Heart right ventricle (tissue), 16 donors: ENCODE data around the gene OR2A2. TPM values are rescaled to one million over a fixed set of nuclear protein-coding genes. Genes with fewer than 3 reads are reported as not detected.

Experiments
- ATAC-seq, 8 donors: fragments of 200-7000 bp; cut with Tn5 transposase; one replicate each; pipeline ENCODE4 v1.9.1; 2020; ENCODE audit warnings: mild to moderate bottlenecking in 8 of 8, moderate library complexity in 8 of 8, moderate number of reproducible peaks in 1 of 8
- DNase-seq, 2 donors: peaks; one replicate each; pipeline ENCODE4 v3.0.0-alpha.2; 2020
- H3K27ac ChIP-seq, 10 donors: fragments of 200-600 bp; sonication (generic) in 2 of 10; one replicate each; pipeline versions ENCODE4 v1.5.0 to v1.8.0; 2020 to 2022; ENCODE audit warnings: mild to moderate bottlenecking in 3 of 10
- H3K27me3 ChIP-seq, 7 donors: fragments of 200-600 bp; one replicate each; pipeline ENCODE4 v1.8.0; 2021 to 2022; ENCODE audit warnings: mild to moderate bottlenecking in 2 of 7
- H3K36me3 ChIP-seq, 9 donors: fragments of 200-600 bp; sonication (generic) in 1 of 9; one replicate each; pipeline versions ENCODE4 v1.5.0 to v1.8.0; 2020 to 2022; ENCODE audit warnings: mild to moderate bottlenecking in 2 of 9
- H3K4me1 ChIP-seq, 9 donors: fragments of 200-600 bp; sonication (generic) in 1 of 9; one replicate each; pipeline versions ENCODE4 v1.5.0 to v1.8.0; 2020 to 2022; ENCODE audit warnings: mild to moderate bottlenecking in 4 of 9
- H3K4me3 ChIP-seq, 10 donors: fragments of 200-600 bp; sonication (generic) in 2 of 10; one replicate each; pipeline versions ENCODE4 v1.5.0 to v1.8.0; 2020 to 2022; ENCODE audit warnings: mild to moderate bottlenecking in 7 of 10, moderate library complexity in 2 of 10
- H3K9me3 ChIP-seq, 11 donors: fragments of 200-600 bp in 10 of 11; sonication (generic) in 2 of 11; one replicate each; pipeline versions ENCODE4 v1.5.0 to v1.8.0; 2013 to 2022; ENCODE audit warnings: mild to moderate bottlenecking in 2 of 11, control low read depth in 1 of 11, moderate library complexity in 1 of 11
- WGBS, 2 donors: extraction: QIAGEN DNeasy Blood & Tissue Kit; methylation state at CpG; one replicate each; pipeline ENCODE4 v1.1.7; 2013; ENCODE audit warnings: inconsistent platforms in 1 of 2; 5-methylcytosine and 5-hydroxymethylcytosine counted together
- intact Hi-C, 10 donors: fragments of 100-400 bp; cut with DNase I; formaldehyde crosslinking; loops; one replicate each; pipeline versions ENCODE4 v1.11.1 to v1.14.2; 2022
- long read RNA-seq, 3 donors: library from polyadenylated mRNA; unstranded; transcript quantifications; one replicate each; pipeline ENCODE4 v2.0.0, GENCODE V29; 2020 to 2021
- polyA plus RNA-seq, 2 donors: library from polyadenylated mRNA; stranded (reverse); fragments of 200-250 nt; gene quantifications; one replicate each; pipeline ENCODE4 v1.2.3, GENCODE V29; 2013
- total RNA-seq, 10 donors: library from RNA; stranded (reverse); fragmentation: NEBNext Ultra II Directional in 3 of 10; extraction: Animal tissue kit (Norgen Biotek cat#: 25700) in 3 of 10; gene quantifications; one replicate each; pipeline versions ENCODE4 v1.2.1 to v1.2.4, GENCODE V29; 2021 to 2023
- TF ChIP-seq, protein P1 (sequence below), 9 donors: fragments of 200-600 bp; sonication (generic) in 2 of 9; IDR thresholded peaks; one replicate each; pipeline versions ENCODE4 v1.5.0 to v1.8.0; 2021 to 2022; ENCODE audit warnings: antibody characterized with exemption in 9 of 9, mild to moderate bottlenecking in 5 of 9, moderate library complexity in 1 of 9
- donor health status: Arrhythmogenic right ventricular cardiomyopathy.
- donor health status: ischemic (EF 13 %, LVEDD 7.1; RV severe dilation, severe dysfunction).
- donor health status: healthy with polysubstance abuse.
- donor health status: DM: no; HTN: yes; CAD: no.
- donor health status: DM: no; HTN: no; CAD: no.
- donor health status: ischemic (EF 25% LVEDD 6.9; RV normal size, moderate dysfunction).
- donor health status: ischemic (EF 25% LVEDD 5.7; RV mildly dilated, moderate dysfunction).
- donor health status: healthy.
- donor health status: DM: yes; HTN: yes; CAD: no.
- donor health status: Ischemic cardiomyopathy.
- donor health status: ischemic (EF 35%, LVEDD 5.7; RV mildly dilated, moderate dysfunction).
- donor health status: nonischemic (EF 11% LVEDD 7.7; RV severe dilation, severe dysfunction).
- donor health status: DM: yes; HTN: yes; CAD: no.
- donor health status: PGD.
- donor health status: ischemic (EF 29% LVEDD 5.4; RV normal size, mild dysfunction).
- donor health status: nonischemic (EF 23%, LVEDD 6.1; RV moderate dilation, normal function).

Gene OR2A2, protein sequence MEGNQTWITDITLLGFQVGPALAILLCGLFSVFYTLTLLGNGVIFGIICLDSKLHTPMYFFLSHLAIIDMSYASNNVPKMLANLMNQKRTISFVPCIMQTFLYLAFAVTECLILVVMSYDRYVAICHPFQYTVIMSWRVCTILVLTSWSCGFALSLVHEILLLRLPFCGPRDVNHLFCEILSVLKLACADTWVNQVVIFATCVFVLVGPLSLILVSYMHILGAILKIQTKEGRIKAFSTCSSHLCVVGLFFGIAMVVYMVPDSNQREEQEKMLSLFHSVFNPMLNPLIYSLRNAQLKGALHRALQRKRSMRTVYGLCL
- total RNA-seq (not detected), polyA plus RNA-seq (not detected)
- long read RNA-seq, donor 1: 0 reads
- long read RNA-seq, donor 2: 0 reads
- long read RNA-seq, donor 3: 0 reads

DNA sequence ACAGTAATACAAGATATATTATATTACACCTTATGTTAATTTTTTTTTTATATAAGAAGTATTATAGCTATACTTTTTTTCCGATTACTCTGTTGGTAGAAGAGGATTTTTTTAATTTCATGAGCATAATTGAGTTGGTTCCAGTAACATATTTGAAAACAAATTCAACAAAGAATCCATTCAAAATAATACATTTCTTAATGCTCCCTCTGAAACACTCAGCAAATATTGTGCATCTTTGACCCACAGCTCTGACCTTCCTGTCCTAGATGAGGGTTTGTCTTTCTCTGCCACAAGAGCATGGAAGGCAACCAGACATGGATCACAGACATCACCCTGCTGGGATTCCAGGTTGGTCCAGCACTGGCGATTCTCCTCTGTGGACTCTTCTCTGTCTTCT lies at the start of gene OR2A2:
OR2A2 (plus strand) TSS at position 301 of the 400 bp plus-strand sequence; CDS start at position 301, 0 bp downstream.
- no peaks in the 10 kb centered on the region for H3K9me3 ChIP-seq
- WGBS, 2 donors: 85 to 95% methylated on average over 2 of the region's 2 CpGs
- ATAC-seq: no peak
- intact Hi-C loops: loop anchor here in 1 of 10 donors (10.0 kb wide), 1 partner anchor 74 kb away; no protein-coding TSS in a partner anchor
- H3K27ac ChIP-seq: no peak within 1 kb of the TSS
- no peak within 1 kb of the TSS for H3K4me3 ChIP-seq
- no peaks in the 10 kb centered on the region for H3K36me3 ChIP-seq
- TF ChIP-seq, protein P1, sequence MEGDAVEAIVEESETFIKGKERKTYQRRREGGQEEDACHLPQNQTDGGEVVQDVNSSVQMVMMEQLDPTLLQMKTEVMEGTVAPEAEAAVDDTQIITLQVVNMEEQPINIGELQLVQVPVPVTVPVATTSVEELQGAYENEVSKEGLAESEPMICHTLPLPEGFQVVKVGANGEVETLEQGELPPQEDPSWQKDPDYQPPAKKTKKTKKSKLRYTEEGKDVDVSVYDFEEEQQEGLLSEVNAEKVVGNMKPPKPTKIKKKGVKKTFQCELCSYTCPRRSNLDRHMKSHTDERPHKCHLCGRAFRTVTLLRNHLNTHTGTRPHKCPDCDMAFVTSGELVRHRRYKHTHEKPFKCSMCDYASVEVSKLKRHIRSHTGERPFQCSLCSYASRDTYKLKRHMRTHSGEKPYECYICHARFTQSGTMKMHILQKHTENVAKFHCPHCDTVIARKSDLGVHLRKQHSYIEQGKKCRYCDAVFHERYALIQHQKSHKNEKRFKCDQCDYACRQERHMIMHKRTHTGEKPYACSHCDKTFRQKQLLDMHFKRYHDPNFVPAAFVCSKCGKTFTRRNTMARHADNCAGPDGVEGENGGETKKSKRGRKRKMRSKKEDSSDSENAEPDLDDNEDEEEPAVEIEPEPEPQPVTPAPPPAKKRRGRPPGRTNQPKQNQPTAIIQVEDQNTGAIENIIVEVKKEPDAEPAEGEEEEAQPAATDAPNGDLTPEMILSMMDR (IDR thresholded peaks at IDR 0.05): no peak
- DNase-seq: no peak
- no peaks in the 10 kb centered on the region for H3K4me1 ChIP-seq
- no peaks in the 10 kb centered on the region for H3K27me3 ChIP-seq

DNA sequence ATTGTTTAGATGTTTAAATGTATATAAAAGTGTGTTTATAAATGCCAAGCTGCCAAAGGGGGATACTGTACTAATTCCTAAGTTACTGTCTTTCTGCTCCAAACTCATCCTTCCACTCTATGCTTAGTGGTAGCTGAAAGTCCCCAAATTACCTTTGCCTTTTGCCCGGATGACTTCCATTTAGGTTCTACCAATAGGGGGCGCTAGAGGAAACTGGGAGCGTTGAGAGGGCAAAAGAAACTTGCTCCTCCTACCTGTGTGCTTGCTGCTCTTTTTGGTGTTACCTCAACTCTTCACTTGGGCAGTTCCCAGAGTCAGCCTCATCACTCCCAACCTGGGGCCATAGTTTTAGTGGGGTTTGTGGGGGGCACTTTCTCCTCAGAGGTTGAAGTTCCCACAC lies 45.7 kb upstream of the OR2A2 start:
- Histone ChIP-seq H3K27me3 (no peaks in the 10 kb centered on the region), H3K4me1 (no peaks in the 10 kb centered on the region), H3K9me3 (peaks cover 0 to 20% (median 0%) of the 10 kb centered on the region in 11 donors), H3K4me3 (no peak overlapping the region), H3K27ac (no peak overlapping the region), H3K36me3 (no peaks in the 10 kb centered on the region)
- no peak for DNase-seq
- TF ChIP-seq, protein P1 (IDR thresholded peaks at IDR 0.05): peak in 1 of 9 donors; percentile 14
- 42 to 54% methylated on average over 3 of the region's 3 CpGs for WGBS, 2 donors
- no peak for ATAC-seq
- intact Hi-C loops: no loop called here

DNA sequence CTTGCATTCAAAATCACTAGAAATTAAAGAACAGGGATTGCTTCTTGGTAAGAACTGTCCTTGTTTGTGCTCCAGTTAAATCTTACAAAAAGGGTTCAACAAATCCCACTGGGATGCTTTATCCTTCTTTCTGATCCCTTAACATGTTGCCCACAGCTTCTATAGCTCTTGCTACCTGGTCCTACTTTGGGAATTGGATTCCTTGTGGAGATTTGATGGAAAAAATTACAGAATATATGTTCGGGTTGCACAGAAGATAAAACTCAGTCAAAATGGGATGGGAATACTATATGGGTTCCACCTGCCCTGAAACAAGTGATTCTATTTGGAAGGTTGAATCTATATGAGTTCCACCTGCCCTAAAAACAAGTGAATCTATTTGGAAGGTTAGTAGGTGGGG lies 39.9 kb upstream of the OR2A2 start, which contains the start of gene OR2A25:
OR2A25 (plus strand) TSS at position 301 of the 400 bp plus-strand sequence. CDS start 4,409 bp downstream, outside the sequence.
- intact Hi-C loops: no loop called here

DNA sequence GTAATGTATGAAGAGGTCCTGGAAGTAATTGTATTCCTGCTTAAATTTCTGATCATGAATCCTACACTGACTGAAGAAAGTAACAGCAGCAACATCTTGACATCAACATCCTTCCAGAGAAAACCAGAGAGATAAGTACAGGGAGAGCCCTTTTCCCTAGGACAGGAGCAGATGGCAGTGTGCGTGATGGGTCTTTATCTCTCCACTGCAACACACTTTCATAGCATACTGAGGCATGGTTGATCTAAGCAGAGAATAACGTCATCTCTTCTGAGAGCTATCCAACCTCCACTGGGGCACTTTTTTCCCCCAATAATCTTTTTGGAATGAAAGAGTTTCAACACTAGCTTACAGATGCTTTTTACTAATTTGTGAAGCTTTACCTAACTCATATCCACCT lies 39.4 kb upstream of the OR2A2 start:
- 45 to 46% methylated on average over 2 of the region's 2 CpGs for WGBS, 2 donors
- no peak overlapping the region for H3K4me3 ChIP-seq
- no peak overlapping the region for H3K27ac ChIP-seq
- TF ChIP-seq, protein P1 (IDR thresholded peaks at IDR 0.05): no peak
- no peak for ATAC-seq
- no peak for DNase-seq
- no peaks in the 10 kb centered on the region for H3K36me3 ChIP-seq
- intact Hi-C loops: no loop called here
- H3K4me1 ChIP-seq: no peaks in the 10 kb centered on the region
- peaks cover 0 to 9% (median 0%) of the 10 kb centered on the region in 11 donors for H3K9me3 ChIP-seq
- no peaks in the 10 kb centered on the region for H3K27me3 ChIP-seq

More for the DNA sequence above, 39.9 kb upstream of the OR2A2 start, which contains the start of gene OR2A25:
- H3K36me3 ChIP-seq: no peaks in the 10 kb centered on the region
- DNase-seq (no peak), ATAC-seq (no peak)
- WGBS, 2 donors: 70 to 75% methylated on average over 1 of the region's 1 CpG
- H3K27ac ChIP-seq: no peak within 1 kb of the TSS
- peaks cover 0 to 9% (median 0%) of the 10 kb centered on the region in 11 donors for H3K9me3 ChIP-seq
- TF ChIP-seq, protein P1 (IDR thresholded peaks at IDR 0.05): no peak
- H3K4me1 ChIP-seq: no peaks in the 10 kb centered on the region
- no peak within 1 kb of the TSS for H3K4me3 ChIP-seq
- no peaks in the 10 kb centered on the region for H3K27me3 ChIP-seq
